ENCODE data around the gene DNTTIP2. TPM values are rescaled to one million over a fixed set of nuclear protein-coding genes. Genes with fewer than 3 reads are reported as not detected.
"Not testable (repeated sequence)": the region's sequence is repeated elsewhere in the genome, so short reads cannot be mapped to it uniquely, and the experiment has no call there.

The DNTTIP2 gene
- total RNA-seq, 4 donors from 2014 or later = 31.0 to 50.1 (median 44.7) TPM

DNA sequence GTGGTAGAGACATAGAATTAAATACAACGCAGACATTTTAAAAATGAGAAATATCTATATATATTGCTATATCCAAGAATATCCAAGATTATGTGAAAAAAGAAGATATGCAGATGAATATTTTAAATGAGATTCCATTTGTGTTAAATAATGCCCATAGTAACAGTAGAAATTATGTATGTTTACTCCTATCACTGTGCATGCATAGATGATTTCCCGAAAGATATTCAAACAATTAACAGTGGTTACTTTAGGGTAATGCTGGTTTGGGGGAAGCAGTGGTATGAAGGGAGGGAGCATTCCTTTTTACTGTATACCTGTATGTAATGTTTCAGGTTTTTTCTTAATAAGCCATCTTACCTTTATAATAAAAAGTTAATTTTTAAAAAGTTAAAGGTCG is 25.1 kb downstream of the DNTTIP2 start:
- TF ChIP-seq, protein P1, sequence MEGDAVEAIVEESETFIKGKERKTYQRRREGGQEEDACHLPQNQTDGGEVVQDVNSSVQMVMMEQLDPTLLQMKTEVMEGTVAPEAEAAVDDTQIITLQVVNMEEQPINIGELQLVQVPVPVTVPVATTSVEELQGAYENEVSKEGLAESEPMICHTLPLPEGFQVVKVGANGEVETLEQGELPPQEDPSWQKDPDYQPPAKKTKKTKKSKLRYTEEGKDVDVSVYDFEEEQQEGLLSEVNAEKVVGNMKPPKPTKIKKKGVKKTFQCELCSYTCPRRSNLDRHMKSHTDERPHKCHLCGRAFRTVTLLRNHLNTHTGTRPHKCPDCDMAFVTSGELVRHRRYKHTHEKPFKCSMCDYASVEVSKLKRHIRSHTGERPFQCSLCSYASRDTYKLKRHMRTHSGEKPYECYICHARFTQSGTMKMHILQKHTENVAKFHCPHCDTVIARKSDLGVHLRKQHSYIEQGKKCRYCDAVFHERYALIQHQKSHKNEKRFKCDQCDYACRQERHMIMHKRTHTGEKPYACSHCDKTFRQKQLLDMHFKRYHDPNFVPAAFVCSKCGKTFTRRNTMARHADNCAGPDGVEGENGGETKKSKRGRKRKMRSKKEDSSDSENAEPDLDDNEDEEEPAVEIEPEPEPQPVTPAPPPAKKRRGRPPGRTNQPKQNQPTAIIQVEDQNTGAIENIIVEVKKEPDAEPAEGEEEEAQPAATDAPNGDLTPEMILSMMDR (IDR thresholded peaks at IDR 0.05) = no peak
- TF ChIP-seq EP300 (IDR thresholded peaks at IDR 0.05) (no peak), POLR2A (IDR thresholded peaks at IDR 0.05) (no peak), POLR2AphosphoS5 (IDR thresholded peaks at IDR 0.05) (no peak)
- 96% methylated on average over 3 of the region's 3 CpGs for WGBS
- Histone ChIP-seq H3K4me3 (no peak overlapping the region), H3K36me3 (no peaks in the 10 kb centered on the region), H3K9me3 (no peaks in the 10 kb centered on the region), H3K4me1 (no peaks in the 10 kb centered on the region), H3K27ac (no peak overlapping the region), H3K27me3 (no peaks in the 10 kb centered on the region)
- no peak for DNase-seq (ENCODE audit: low spot score in 2 of 2)

DNA sequence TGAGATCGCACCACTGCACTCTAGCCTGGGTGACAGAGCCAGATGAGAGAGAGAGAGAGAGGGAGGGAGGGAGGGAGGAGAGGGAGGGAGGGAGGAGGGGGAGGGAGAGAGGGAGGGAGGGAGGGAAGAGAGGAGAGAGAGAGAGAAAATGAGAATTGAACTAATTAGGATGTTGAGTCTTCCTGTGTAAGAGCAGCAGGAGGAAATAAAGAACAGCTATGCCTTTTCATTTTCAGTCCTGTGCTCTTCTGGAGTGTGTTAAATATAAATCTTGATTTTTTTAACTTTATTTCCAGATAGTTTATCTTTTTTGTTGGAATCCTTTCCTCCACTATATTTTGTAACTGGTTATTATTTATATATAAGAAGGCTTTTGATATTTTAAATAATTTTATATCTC is 27.1 kb downstream of the DNTTIP2 start:
- TF ChIP-seq POLR2A (IDR thresholded peaks at IDR 0.05) = no peak
- TF ChIP-seq EP300 (IDR thresholded peaks at IDR 0.05) = no peak
- TF ChIP-seq, protein P1 (IDR thresholded peaks at IDR 0.05) = no peak
- no peak for TF ChIP-seq POLR2AphosphoS5 (IDR thresholded peaks at IDR 0.05)
- peaks cover 7% of the 10 kb centered on the region for H3K4me1 ChIP-seq
- H3K36me3 ChIP-seq = no peaks in the 10 kb centered on the region
- H3K27ac ChIP-seq = no peak overlapping the region
- no peak overlapping the region for H3K4me3 ChIP-seq
- H3K9me3 ChIP-seq = no peaks in the 10 kb centered on the region
- DNase-seq (ENCODE audit: low spot score in 2 of 2) = no peak
- 63% methylated on average over 1 of the region's 1 CpG for WGBS
- H3K27me3 ChIP-seq = no peaks in the 10 kb centered on the region

DNA sequence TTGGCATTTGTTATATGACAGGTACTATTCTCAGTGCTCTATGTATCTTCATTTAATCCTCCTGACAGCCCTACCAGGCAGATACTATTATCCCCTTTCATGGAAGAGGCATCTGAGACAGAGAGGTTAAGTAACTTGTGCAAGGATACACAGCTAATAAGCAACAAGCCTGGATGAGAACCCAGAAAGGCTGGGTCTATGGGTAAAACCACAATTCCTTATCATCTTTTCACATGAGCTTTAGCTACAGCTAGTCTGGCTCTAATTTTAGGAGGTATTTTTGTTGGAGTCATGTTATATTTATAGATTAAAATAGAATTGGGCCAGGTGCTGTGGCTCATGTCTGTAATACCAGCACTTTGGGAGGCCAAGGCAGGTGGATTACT is 27.7 kb downstream of the DNTTIP2 start:
- no peak for DNase-seq (ENCODE audit: low spot score in 2 of 2)

DNA sequence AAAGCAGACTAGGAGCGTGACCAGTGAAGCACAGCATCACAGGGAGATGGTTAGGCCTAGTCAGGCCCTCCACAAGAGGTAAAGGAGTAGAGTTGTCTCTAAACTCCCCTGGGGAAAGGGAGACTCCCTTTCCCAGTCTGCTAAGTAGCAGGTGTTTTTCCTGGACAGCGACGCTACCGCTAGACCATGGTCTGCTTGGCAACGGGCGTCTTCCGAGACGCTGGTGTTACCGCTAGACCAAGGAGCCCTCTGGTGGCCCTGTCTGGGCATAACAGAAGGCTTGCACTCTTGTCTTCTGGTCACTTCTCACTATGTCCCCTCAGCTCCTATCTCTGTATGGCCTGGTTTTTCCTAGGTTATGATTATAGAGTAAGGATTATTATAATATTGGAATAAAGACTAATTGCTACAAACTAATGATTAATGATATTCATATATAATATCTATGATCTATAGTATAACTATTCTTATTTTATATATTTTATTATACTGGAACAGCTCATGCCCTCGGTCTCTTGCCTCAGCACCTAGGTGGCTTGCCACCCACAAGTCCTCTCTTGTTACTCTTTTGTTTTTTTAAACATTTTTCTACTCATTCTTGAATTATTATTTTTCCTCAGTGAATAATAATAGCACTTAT is 28.2 kb downstream of the DNTTIP2 start:
- H3K9me3 ChIP-seq, H3K4me3 ChIP-seq, H3K27me3 ChIP-seq, H3K4me1 ChIP-seq, H3K27ac ChIP-seq, H3K36me3 ChIP-seq: not testable (repeated sequence)
- DNase-seq (ENCODE audit: low spot score in 2 of 2) = peak in 1 of 2 donors; percentile 70
- 41% methylated on average over 10 of the region's 10 CpGs for WGBS
- TF ChIP-seq, protein P1 (IDR thresholded peaks at IDR 0.05) = peak in 1 of 2 donors; percentile 41

More for the DNA sequence above, 27.7 kb downstream of the DNTTIP2 start:
- no peak overlapping the region for H3K4me3 ChIP-seq
- TF ChIP-seq POLR2A (IDR thresholded peaks at IDR 0.05) (no peak), EP300 (IDR thresholded peaks at IDR 0.05) (no peak), POLR2AphosphoS5 (IDR thresholded peaks at IDR 0.05) (no peak)
- TF ChIP-seq, protein P1 (IDR thresholded peaks at IDR 0.05) = no peak
- no peaks in the 10 kb centered on the region for H3K27me3 ChIP-seq
- H3K36me3 ChIP-seq = no peaks in the 10 kb centered on the region
- H3K4me1 ChIP-seq = peaks cover 7% of the 10 kb centered on the region
- no peaks in the 10 kb centered on the region for H3K9me3 ChIP-seq
- no peak overlapping the region for H3K27ac ChIP-seq

DNA sequence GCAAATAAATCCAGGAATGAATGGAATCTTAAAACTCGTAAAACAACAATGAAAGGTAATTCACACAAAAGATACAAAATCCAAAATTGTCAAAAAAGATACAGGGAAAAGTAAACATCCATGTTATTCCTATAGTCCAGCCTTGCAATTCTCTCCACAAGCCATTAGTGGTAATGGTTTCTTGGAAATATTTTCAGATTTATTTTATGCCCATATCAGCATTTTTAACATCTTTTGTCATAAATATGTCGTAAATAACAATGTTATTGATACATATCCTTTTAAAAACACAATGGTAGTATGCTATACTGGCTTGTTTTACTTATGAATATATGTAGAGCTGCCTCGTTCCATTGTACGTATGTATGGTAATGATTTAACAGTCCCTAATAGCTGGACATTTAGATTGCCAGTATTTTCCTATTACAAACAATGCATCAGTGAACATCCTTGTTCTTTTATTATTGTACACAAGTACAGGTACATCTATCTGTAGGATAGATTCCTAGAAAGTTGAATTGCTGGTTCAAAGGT is 30.6 kb downstream of the DNTTIP2 start:
- H3K27me3 ChIP-seq = no peaks in the 10 kb centered on the region
- no peaks in the 10 kb centered on the region for H3K36me3 ChIP-seq
- WGBS = 57% methylated on average over 4 of the region's 4 CpGs
- H3K27ac ChIP-seq = peak overlapping the region; percentile 92
- H3K4me3 ChIP-seq = peak overlapping the region; percentile 67
- no peak for DNase-seq (ENCODE audit: low spot score in 2 of 2)
- H3K9me3 ChIP-seq = no peaks in the 10 kb centered on the region
- TF ChIP-seq EP300 (IDR thresholded peaks at IDR 0.05) = no peak
- H3K4me1 ChIP-seq = peaks cover 30% of the 10 kb centered on the region

Data from suprapubic skin (tissue), 4 donors.